Uterus (tissue), 2 donors: ENCODE data around the gene OCIAD1.

ENCODE experiments used
- POLR2A ChIP-seq, 2 donors: fragments of 450-650 bp; IDR thresholded peaks; one replicate each; pipeline ENCODE4 v1.6.1; 2016; ENCODE audit warnings: antibody characterized with exemption in 2 of 2, mild to moderate bottlenecking in 1 of 2, moderate library complexity in 1 of 2
- TF ChIP-seq, protein P1 (sequence below), 4 experiments: fragments of 200-600 bp in 2 of 4; fragments of 450-650 bp in 2 of 4; sonication (generic) in 2 of 4; IDR thresholded peaks; one replicate each; pipeline ENCODE4 v1.5.1; 2016 to 2019; ENCODE audit warnings: antibody characterized with exemption in 4 of 4, mild to moderate bottlenecking in 2 of 4, moderate library complexity in 1 of 4

DNA sequence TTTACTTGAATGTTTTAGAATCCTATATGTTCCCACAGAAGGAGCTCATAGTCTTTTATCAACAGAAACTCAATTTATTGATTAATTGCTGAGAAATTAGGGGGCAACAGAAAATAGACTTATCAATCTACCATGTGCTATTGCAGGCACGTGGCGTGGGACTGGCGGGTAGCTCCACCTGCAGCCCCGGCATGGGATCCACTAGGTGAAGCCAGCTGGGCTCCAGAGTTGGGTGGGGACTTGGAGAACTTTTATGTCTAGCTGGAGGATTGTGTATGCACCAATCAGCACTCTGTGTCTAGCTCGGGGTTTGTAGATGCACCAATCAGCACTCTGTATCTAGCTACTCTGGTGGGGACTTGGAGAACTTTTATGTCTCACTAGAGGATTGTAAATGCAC lies 3.3 kb upstream of the OCIAD1 start:
- TF ChIP-seq, protein P1, sequence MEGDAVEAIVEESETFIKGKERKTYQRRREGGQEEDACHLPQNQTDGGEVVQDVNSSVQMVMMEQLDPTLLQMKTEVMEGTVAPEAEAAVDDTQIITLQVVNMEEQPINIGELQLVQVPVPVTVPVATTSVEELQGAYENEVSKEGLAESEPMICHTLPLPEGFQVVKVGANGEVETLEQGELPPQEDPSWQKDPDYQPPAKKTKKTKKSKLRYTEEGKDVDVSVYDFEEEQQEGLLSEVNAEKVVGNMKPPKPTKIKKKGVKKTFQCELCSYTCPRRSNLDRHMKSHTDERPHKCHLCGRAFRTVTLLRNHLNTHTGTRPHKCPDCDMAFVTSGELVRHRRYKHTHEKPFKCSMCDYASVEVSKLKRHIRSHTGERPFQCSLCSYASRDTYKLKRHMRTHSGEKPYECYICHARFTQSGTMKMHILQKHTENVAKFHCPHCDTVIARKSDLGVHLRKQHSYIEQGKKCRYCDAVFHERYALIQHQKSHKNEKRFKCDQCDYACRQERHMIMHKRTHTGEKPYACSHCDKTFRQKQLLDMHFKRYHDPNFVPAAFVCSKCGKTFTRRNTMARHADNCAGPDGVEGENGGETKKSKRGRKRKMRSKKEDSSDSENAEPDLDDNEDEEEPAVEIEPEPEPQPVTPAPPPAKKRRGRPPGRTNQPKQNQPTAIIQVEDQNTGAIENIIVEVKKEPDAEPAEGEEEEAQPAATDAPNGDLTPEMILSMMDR (IDR thresholded peaks at IDR 0.05): no peak
- no peak for TF ChIP-seq POLR2A (IDR thresholded peaks at IDR 0.05)
